Tibial artery (tissue), 4 donors: ENCODE data around the gene JPH4.

ENCODE experiments used
- DNase-seq, 2 donors: peaks; one replicate each; pipeline ENCODE4 v3.0.0-alpha.2; 2019
- H3K27ac ChIP-seq, 2 donors: fragments of 200-600 bp; sonication (generic) in 1 of 2; 1 replicate in 1 of 2; 2 replicates in 1 of 2; pipeline ENCODE4 v1.5.1; 2018 to 2019; ENCODE audit warnings: mild to moderate bottlenecking in 1 of 2
- H3K27me3 ChIP-seq, 2 donors: fragments of 200-600 bp; sonication (generic) in 1 of 2; one replicate each; pipeline versions ENCODE4 v1.5.1 to v1.6.0; 2016 to 2019
- H3K36me3 ChIP-seq, 3 donors: fragments of 200-600 bp; sonication (generic) in 2 of 3; one replicate each; pipeline ENCODE4 v1.5.1; 2016 to 2019; ENCODE audit warnings: mild to moderate bottlenecking in 2 of 3
- H3K4me1 ChIP-seq, 4 donors: fragments of 200-600 bp; sonication (generic) in 2 of 4; 1 replicate in 3 of 4; 2 replicates in 1 of 4; pipeline ENCODE4 v1.5.1; 2016 to 2019
- H3K4me3 ChIP-seq, 2 donors: fragments of 200-600 bp; sonication (generic) in 1 of 2; 1 replicate in 1 of 2; 2 replicates in 1 of 2; pipeline ENCODE4 v1.5.1; 2018 to 2019; ENCODE audit warnings: mild to moderate bottlenecking in 2 of 2
- H3K9me3 ChIP-seq, 3 donors: fragments of 200-600 bp; sonication (generic) in 1 of 3; one replicate each; pipeline ENCODE4 v1.5.1; 2016 to 2019
- intact Hi-C: fragments of 100-400 bp; cut with DNase I; formaldehyde crosslinking; loops from one replicate; pipeline ENCODE4 v1.15.0; 2023; ENCODE audit warnings: low total_unique reads
- TF ChIP-seq, protein P1 (sequence below), 2 experiments: fragments of 200-600 bp in 1 of 2; fragments of 450-650 bp in 1 of 2; IDR thresholded peaks; one replicate each; pipeline ENCODE4 v1.5.1; 2017 to 2019; ENCODE audit warnings: antibody characterized with exemption in 2 of 2, mild to moderate bottlenecking in 1 of 2, moderate library complexity in 1 of 2

The JPH4 gene

DNA sequence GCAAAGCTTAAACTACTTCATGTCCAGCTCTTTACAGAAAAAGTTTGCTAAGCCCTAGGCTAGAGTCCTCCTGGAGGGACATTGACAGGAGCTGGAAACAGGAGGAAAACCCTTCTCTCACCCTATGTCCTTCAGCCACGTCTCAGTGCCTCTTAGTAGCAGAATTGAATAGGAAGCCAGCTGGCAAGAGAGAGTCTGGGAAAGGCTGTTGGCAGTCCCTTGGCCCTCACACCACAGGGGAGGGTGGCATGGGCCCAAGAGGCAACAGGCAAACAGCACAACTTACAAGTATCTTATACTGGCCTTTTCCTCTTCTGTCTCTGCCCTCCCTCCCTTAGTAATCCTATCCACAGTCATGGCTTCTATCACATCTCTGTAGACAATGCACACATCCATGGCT, 29.9 kb upstream of the JPH4 start:
- no peaks in the 10 kb centered on the region for H3K36me3 ChIP-seq
- H3K27ac ChIP-seq = no peak overlapping the region
- no peak for DNase-seq
- TF ChIP-seq, protein P1, sequence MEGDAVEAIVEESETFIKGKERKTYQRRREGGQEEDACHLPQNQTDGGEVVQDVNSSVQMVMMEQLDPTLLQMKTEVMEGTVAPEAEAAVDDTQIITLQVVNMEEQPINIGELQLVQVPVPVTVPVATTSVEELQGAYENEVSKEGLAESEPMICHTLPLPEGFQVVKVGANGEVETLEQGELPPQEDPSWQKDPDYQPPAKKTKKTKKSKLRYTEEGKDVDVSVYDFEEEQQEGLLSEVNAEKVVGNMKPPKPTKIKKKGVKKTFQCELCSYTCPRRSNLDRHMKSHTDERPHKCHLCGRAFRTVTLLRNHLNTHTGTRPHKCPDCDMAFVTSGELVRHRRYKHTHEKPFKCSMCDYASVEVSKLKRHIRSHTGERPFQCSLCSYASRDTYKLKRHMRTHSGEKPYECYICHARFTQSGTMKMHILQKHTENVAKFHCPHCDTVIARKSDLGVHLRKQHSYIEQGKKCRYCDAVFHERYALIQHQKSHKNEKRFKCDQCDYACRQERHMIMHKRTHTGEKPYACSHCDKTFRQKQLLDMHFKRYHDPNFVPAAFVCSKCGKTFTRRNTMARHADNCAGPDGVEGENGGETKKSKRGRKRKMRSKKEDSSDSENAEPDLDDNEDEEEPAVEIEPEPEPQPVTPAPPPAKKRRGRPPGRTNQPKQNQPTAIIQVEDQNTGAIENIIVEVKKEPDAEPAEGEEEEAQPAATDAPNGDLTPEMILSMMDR (IDR thresholded peaks at IDR 0.05) = no peak
- peaks cover 0 to 17% of the 10 kb centered on the region in 2 donors for H3K27me3 ChIP-seq
- intact Hi-C loops = no loop called here
- no peaks in the 10 kb centered on the region for H3K4me1 ChIP-seq
- no peaks in the 10 kb centered on the region for H3K9me3 ChIP-seq
- no peak overlapping the region for H3K4me3 ChIP-seq

DNA sequence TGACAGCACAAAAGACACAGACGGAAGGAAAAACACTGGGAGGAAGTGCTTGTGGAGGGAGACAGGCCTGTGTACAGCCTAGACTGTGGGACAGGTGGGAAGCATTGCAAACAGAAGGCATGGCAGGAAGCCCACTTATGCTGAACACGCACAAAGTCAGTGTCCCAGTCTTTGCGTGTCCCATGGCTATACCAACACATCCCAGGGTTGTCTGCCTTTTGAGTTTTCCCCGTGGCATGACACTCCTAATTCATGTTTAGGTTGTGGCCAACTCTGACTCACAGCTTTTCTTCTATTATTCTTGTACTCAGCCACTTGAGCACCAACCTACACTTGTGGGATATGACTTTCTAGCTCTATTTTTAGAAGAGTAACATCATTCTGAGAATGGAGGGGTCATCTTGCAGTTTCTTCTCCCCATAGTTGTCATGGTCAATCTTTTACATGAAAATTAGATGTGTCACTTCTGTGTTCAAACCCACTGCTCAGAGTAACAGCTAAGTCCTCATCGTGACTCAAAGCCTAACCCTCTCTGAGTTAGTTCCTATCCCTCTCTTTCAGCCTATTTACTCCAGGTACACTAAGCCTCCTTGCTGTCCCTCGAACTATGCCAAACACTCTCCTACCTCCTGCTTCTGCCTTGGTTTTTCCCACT, 27.5 kb upstream of the JPH4 start:
- TF ChIP-seq, protein P1 (IDR thresholded peaks at IDR 0.05) = no peak
- intact Hi-C loops = no loop called here
- DNase-seq = no peak
- Histone ChIP-seq H3K27ac (no peak overlapping the region), H3K4me3 (no peak overlapping the region), H3K4me1 (no peaks in the 10 kb centered on the region), H3K36me3 (no peaks in the 10 kb centered on the region), H3K27me3 (peaks cover 0 to 10% of the 10 kb centered on the region in 2 donors), H3K9me3 (no peaks in the 10 kb centered on the region)

DNA sequence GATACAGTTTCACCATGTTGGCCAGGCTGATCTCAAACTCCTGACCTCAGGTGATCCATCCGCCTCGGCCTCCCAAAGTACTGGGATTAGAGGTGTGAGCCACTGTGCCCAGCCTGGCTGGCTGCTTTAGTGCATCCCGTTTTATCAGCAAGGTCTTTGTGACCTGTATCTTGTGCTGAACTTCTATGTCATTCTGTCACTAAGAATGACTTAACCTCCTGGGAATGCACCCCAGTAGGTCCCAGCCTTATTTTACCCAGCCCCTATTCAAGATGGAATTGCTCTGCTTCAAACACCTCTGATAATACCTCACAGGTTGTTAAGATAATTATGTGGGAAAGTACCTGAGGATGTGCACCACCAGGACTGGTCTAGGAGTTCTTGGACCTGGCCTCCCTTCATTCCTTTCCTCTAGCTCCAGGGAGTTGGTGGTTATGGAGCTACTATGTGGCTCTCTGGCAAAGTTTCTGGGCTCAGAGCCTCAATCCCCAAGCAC, 26.1 kb upstream of the JPH4 start:
- TF ChIP-seq, protein P1 (IDR thresholded peaks at IDR 0.05) = no peak
- H3K27ac ChIP-seq = no peak overlapping the region
- DNase-seq = no peak
- intact Hi-C loops = no loop called here
- no peak overlapping the region for H3K4me3 ChIP-seq
- H3K4me1 ChIP-seq = no peaks in the 10 kb centered on the region
- H3K36me3 ChIP-seq = no peaks in the 10 kb centered on the region
- H3K27me3 ChIP-seq = peaks cover 0 to 6% of the 10 kb centered on the region in 2 donors
- H3K9me3 ChIP-seq = no peaks in the 10 kb centered on the region

DNA sequence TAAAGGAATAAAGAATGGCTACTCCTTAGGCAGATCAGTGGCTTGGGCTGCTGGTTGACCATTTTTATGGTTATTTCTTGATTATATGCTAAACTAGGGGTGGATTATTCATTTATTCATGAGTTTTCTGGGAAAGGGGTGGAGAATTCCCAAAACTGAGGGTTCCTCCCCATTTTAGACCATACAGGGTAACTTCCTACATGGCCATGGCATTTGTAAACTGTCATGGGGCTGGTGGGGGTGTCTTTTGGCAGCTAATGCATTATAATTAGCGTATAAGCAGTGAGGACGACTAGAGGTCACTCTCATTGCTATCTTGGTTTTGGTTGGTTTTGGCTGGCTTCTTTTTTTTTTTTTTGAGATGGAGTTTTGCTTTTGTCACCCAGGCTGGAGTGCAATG, 25.6 kb upstream of the JPH4 start:
- Histone ChIP-seq H3K36me3 (no peaks in the 10 kb centered on the region), H3K4me3 (no peak overlapping the region), H3K9me3 (no peaks in the 10 kb centered on the region), H3K4me1 (no peaks in the 10 kb centered on the region), H3K27me3 (peaks cover 0 to 6% of the 10 kb centered on the region in 2 donors), H3K27ac (no peak overlapping the region)
- TF ChIP-seq, protein P1 (IDR thresholded peaks at IDR 0.05) = no peak
- no peak for DNase-seq
- intact Hi-C loops = no loop called here

DNA sequence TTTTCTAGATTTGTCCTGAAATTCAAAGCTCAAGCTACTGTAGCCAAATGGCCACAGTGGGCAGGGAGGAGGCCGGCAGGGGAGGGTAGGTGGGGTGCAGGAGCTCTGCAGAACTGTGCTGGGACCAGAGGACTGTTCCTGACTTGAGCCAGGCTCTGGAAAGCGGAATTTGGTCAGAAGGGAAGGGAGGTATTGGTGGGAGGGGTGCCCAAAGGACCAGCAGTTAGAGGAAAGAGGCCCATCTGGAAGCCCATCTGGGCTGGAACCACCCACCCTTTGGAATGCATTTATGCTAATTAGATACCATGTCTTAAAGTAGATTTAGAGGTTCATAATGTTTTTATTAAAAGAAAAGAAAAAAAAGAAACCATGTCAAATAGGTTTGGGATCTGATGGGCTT, 24.5 kb upstream of the JPH4 start:
- H3K27ac ChIP-seq = no peak overlapping the region
- DNase-seq = no peak
- intact Hi-C loops = no loop called here
- H3K36me3 ChIP-seq = no peaks in the 10 kb centered on the region
- no peaks in the 10 kb centered on the region for H3K9me3 ChIP-seq
- TF ChIP-seq, protein P1 (IDR thresholded peaks at IDR 0.05) = no peak
- no peaks in the 10 kb centered on the region for H3K4me1 ChIP-seq
- no peak overlapping the region for H3K4me3 ChIP-seq
- peaks cover 0 to 6% of the 10 kb centered on the region in 2 donors for H3K27me3 ChIP-seq
